Activated B cell treated with CpG ODN at 0.5 μM for 24 hours (primary cell): ENCODE results near the gene MED1. TPM values are rescaled to one million over a fixed set of nuclear protein-coding genes. Genes with fewer than 3 reads are reported as not detected.

Source experiments
- ATAC-seq: fragments of 200-7000 bp; cut with Tn5 transposase; one replicate; pipeline ENCODE4 v1.10.0; 2021; ENCODE audit warnings: low read depth, mild to moderate bottlenecking, moderate library complexity
- CTCF ChIA-PET: fragments of 350-600 bp; sonication (Branson Sonifier 250); formaldehyde crosslinking; loops from one replicate; lab custom pipeline; 2021; ENCODE audit warnings: antibody characterized with exemption; lab: Charles Lee
- POLR2A ChIA-PET: fragments of 350-600 bp; sonication (Branson Sonifier 250); formaldehyde crosslinking; loops from one replicate; lab custom pipeline; 2021; ENCODE audit warnings: antibody characterized with exemption; lab: Charles Lee
- DNase-seq: peaks from one replicate; pipeline ENCODE4 v3.0.0; 2022
- H3K27ac Mint-ChIP-seq: one replicate; pipeline ENCODE4 v1.8.0; 2020; ENCODE audit warnings: mixed read lengths
- H3K27me3 Mint-ChIP-seq: one replicate; pipeline ENCODE4 v1.8.0; 2021; ENCODE audit warnings: mixed read lengths
- H3K36me3 Mint-ChIP-seq: one replicate; pipeline ENCODE4 v1.8.0; 2021; ENCODE audit warnings: low read depth, mixed read lengths
- H3K4me1 Mint-ChIP-seq: one replicate; pipeline ENCODE4 v1.8.0; 2021; ENCODE audit warnings: mixed read lengths
- H3K4me3 Mint-ChIP-seq: one replicate; pipeline ENCODE4 v1.8.0; 2020; ENCODE audit warnings: mild to moderate bottlenecking, mixed read lengths
- H3K9me3 Mint-ChIP-seq: one replicate; pipeline ENCODE4 v1.8.0; 2020; ENCODE audit warnings: mixed read lengths
- intact Hi-C: fragments of 100-400 bp; cut with micrococcal nuclease; formaldehyde crosslinking; loops from one replicate; pipeline ENCODE4 v1.15.1; 2024
- total RNA-seq: library from RNA; stranded (reverse); gene quantifications from 2 replicates; pipeline ENCODE4 v1.2.3, GENCODE V29; 2022
- TF ChIP-seq, protein P1 (sequence below): fragments of 200-600 bp; IDR thresholded peaks from one replicate; pipeline ENCODE4 v1.8.0; 2022; ENCODE audit warnings: antibody characterized with exemption, mild to moderate bottlenecking

The MED1 gene
- total RNA-seq, 1 donor from 2014 or later = 64.3 TPM

- Mint-ChIP-seq H3K27me3 (no peaks in the 10 kb centered on the region), H3K36me3 (no peaks in the 10 kb centered on the region), H3K4me3 (no peak overlapping the region), H3K9me3 (no peaks in the 10 kb centered on the region), H3K4me1 (peaks cover 4% of the 10 kb centered on the region), H3K27ac (no peak overlapping the region)
- DNase-seq = no peak
- POLR2A ChIA-PET = no interaction called here
- CTCF ChIA-PET = no interaction called here
- no peak for ATAC-seq
- TF ChIP-seq, protein P1, sequence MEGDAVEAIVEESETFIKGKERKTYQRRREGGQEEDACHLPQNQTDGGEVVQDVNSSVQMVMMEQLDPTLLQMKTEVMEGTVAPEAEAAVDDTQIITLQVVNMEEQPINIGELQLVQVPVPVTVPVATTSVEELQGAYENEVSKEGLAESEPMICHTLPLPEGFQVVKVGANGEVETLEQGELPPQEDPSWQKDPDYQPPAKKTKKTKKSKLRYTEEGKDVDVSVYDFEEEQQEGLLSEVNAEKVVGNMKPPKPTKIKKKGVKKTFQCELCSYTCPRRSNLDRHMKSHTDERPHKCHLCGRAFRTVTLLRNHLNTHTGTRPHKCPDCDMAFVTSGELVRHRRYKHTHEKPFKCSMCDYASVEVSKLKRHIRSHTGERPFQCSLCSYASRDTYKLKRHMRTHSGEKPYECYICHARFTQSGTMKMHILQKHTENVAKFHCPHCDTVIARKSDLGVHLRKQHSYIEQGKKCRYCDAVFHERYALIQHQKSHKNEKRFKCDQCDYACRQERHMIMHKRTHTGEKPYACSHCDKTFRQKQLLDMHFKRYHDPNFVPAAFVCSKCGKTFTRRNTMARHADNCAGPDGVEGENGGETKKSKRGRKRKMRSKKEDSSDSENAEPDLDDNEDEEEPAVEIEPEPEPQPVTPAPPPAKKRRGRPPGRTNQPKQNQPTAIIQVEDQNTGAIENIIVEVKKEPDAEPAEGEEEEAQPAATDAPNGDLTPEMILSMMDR = no peak
- intact Hi-C loops = no loop called here
These were observed 93.6 kb downstream of the MED1 start for GRCh38 chr17:39357488-39357887.

Other genes with a start within 250 kb of the MED1 start
- gene STAC2, start 225.3 kb downstream of the MED1 start, total RNA-seq = not detected in 2 replicates
- gene FBXL20, start 49.6 kb downstream of the MED1 start, total RNA-seq = 14.1 and 14.4 TPM in 2 replicates
- 100 and 118 TPM in 2 replicates for gene CDK12, start 10.2 kb upstream of the MED1 start, total RNA-seq
- gene NEUROD2, start 156.7 kb upstream of the MED1 start, total RNA-seq = 0.02 TPM in 1 of 2 replicates, not detected in the other
- gene PPP1R1B, start 175.7 kb upstream of the MED1 start, total RNA-seq = not detected in 2 replicates
- 51.8 and 58.2 TPM in 2 replicates for gene STARD3, start 185.9 kb upstream of the MED1 start, total RNA-seq
- gene TCAP, start 214.1 kb upstream of the MED1 start, total RNA-seq = 2.1 and 2.3 TPM in 2 replicates
- not detected in 2 replicates for gene PNMT, start 217.2 kb upstream of the MED1 start, total RNA-seq
- 19.0 and 24.0 TPM in 2 replicates for gene PGAP3, start 236.8 kb upstream of the MED1 start, total RNA-seq
- gene ERBB2, start 248.8 kb upstream of the MED1 start, total RNA-seq = 4.4 and 7.1 TPM in 2 replicates